ENCODE results near the gene CPSF2.
A peak's percentile ranks its signal among the peaks of the same experiment; 100 is the strongest.

Gene CPSF2

GRCh38 chr14:92121670-92122350 lies at the start of gene CPSF2, which contains the start of gene NDUFB1:
TSS of gene CPSF2 (plus strand) at chr14:92121969. CDS start at chr14:92130985, 9,016 bp downstream.
TSS of gene NDUFB1 (minus strand) at chr14:92121706. CDS start at chr14:92117637, 4,069 bp downstream.
- DNase-seq (ENCODE audit: low read depth), result peak; percentile 64

GRCh38 chr14:92074555-92074954 lies 47.2 kb upstream of the CPSF2 start:
- DNase-seq (ENCODE audit: low read depth), result no peak

GRCh38 chr14:92088494-92088893 lies 33.3 kb upstream of the CPSF2 start:
- no peak for DNase-seq (ENCODE audit: low read depth)

- no peak for DNase-seq (ENCODE audit: low read depth)
These were observed 28.4 kb upstream of the CPSF2 start for GRCh38 chr14:92093320-92093719.

GRCh38 chr14:92099802-92100201 lies 22.0 kb upstream of the CPSF2 start:
- no peak for DNase-seq (ENCODE audit: low read depth)

- DNase-seq (ENCODE audit: low read depth), result no peak
These were observed 18.3 kb upstream of the CPSF2 start for GRCh38 chr14:92103363-92103989.

- DNase-seq (ENCODE audit: low read depth), result peak; percentile 24
These were observed 16.5 kb upstream of the CPSF2 start for GRCh38 chr14:92105073-92105892.

GRCh38 chr14:92105893-92106142 lies 16.0 kb upstream of the CPSF2 start:
- DNase-seq (ENCODE audit: low read depth), result no peak

- peak; percentile 97 for DNase-seq (ENCODE audit: low read depth)
These were observed 15.4 kb upstream of the CPSF2 start, which contains the start of gene ATXN3 for GRCh38 chr14:92106143-92106926. TSS of gene ATXN3 (minus strand) at chr14:92106582. CDS start at chr14:92106552, 30 bp downstream.

- no peak for DNase-seq (ENCODE audit: low read depth)
These were observed 13.2 kb upstream of the CPSF2 start for GRCh38 chr14:92108345-92109254.

GRCh38 chr14:92109490-92109889 lies 12.3 kb upstream of the CPSF2 start:
- no peak for DNase-seq (ENCODE audit: low read depth)

GRCh38 chr14:92121207-92121669 lies 531 bp upstream of the CPSF2 start:
- DNase-seq (ENCODE audit: low read depth), result peak; percentile 18

GRCh38 chr14:92122351-92122677 lies 545 bp downstream of the CPSF2 start:
- DNase-seq (ENCODE audit: low read depth), result no peak

GRCh38 chr14:92122761-92123160 lies 992 bp downstream of the CPSF2 start:
- DNase-seq (ENCODE audit: low read depth), result no peak

GRCh38 chr14:92134456-92134855 lies 12.7 kb downstream of the CPSF2 start:
- DNase-seq (ENCODE audit: low read depth), result no peak

- DNase-seq (ENCODE audit: low read depth), result peak; percentile 15
These were observed 13.5 kb downstream of the CPSF2 start for GRCh38 chr14:92135269-92135668.

- no peak for DNase-seq (ENCODE audit: low read depth)
These were observed 21.5 kb downstream of the CPSF2 start for GRCh38 chr14:92143309-92143708.

- DNase-seq (ENCODE audit: low read depth), result no peak
These were observed 22.2 kb downstream of the CPSF2 start for GRCh38 chr14:92143962-92144361.

- no peak for DNase-seq (ENCODE audit: low read depth)
These were observed 22.9 kb downstream of the CPSF2 start for GRCh38 chr14:92144708-92145107.

- DNase-seq (ENCODE audit: low read depth), result no peak
These were observed 31.8 kb downstream of the CPSF2 start for GRCh38 chr14:92153581-92153980.

GRCh38 chr14:92154283-92154942 lies 32.6 kb downstream of the CPSF2 start:
- DNase-seq (ENCODE audit: low read depth), result no peak
